Osteocyte (in vitro differentiated cells): ENCODE data around the gene KCNH2. TPM values are rescaled to one million over a fixed set of nuclear protein-coding genes. Genes with fewer than 3 reads are reported as not detected.

ENCODE experiments used
- DNase-seq: peaks from one replicate; pipeline ENCODE4 v3.0.0; 2021; ENCODE audit warnings: mixed read lengths; ENCODE audit not compliant: unreplicated experiment; ENCODE audit errors: extremely low spot score
- H3K27ac Mint-ChIP-seq: one replicate; pipeline ENCODE4 v1.8.0; 2021; ENCODE audit warnings: mild to moderate bottlenecking, mixed read lengths; ENCODE audit not compliant: unreplicated experiment
- H3K27me3 Mint-ChIP-seq: one replicate; pipeline ENCODE4 v1.8.0; 2021; ENCODE audit warnings: mixed read lengths; ENCODE audit not compliant: unreplicated experiment
- H3K36me3 Mint-ChIP-seq: one replicate; pipeline ENCODE4 v1.8.0; 2021; ENCODE audit warnings: mixed read lengths; ENCODE audit not compliant: unreplicated experiment
- H3K4me1 Mint-ChIP-seq: one replicate; pipeline ENCODE4 v1.8.0; 2021; ENCODE audit warnings: mixed read lengths; ENCODE audit not compliant: unreplicated experiment
- H3K4me3 Mint-ChIP-seq: one replicate; pipeline ENCODE4 v1.8.0; 2021; ENCODE audit warnings: mild to moderate bottlenecking, moderate library complexity, mixed read lengths; ENCODE audit not compliant: unreplicated experiment
- H3K9me3 Mint-ChIP-seq: one replicate; pipeline ENCODE4 v1.8.0; 2021; ENCODE audit warnings: mixed read lengths; ENCODE audit not compliant: unreplicated experiment
- total RNA-seq: library from RNA; stranded (reverse); gene quantifications from 2 replicates; pipeline ENCODE4 v1.2.1, GENCODE V29; 2021
- TF ChIP-seq, protein P1 (sequence below): fragments of 200-600 bp; sonication (generic); IDR thresholded peaks from 2 replicates; pipeline ENCODE4 v1.5.0; 2021; ENCODE audit warnings: antibody characterized with exemption, mild to moderate bottlenecking, moderate library complexity

KCNH2 gene
- total RNA-seq, 1 donor from 2014 or later = not detected

- DNase-seq = no peak
- H3K27ac Mint-ChIP-seq = peak overlapping the region; percentile 52
- H3K9me3 Mint-ChIP-seq = no peaks in the 10 kb centered on the region
- H3K4me1 Mint-ChIP-seq = peaks cover 27% of the 10 kb centered on the region
- TF ChIP-seq, protein P1, sequence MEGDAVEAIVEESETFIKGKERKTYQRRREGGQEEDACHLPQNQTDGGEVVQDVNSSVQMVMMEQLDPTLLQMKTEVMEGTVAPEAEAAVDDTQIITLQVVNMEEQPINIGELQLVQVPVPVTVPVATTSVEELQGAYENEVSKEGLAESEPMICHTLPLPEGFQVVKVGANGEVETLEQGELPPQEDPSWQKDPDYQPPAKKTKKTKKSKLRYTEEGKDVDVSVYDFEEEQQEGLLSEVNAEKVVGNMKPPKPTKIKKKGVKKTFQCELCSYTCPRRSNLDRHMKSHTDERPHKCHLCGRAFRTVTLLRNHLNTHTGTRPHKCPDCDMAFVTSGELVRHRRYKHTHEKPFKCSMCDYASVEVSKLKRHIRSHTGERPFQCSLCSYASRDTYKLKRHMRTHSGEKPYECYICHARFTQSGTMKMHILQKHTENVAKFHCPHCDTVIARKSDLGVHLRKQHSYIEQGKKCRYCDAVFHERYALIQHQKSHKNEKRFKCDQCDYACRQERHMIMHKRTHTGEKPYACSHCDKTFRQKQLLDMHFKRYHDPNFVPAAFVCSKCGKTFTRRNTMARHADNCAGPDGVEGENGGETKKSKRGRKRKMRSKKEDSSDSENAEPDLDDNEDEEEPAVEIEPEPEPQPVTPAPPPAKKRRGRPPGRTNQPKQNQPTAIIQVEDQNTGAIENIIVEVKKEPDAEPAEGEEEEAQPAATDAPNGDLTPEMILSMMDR = no peak
- peaks cover 4% of the 10 kb centered on the region for H3K27me3 Mint-ChIP-seq
- H3K36me3 Mint-ChIP-seq = no peaks in the 10 kb centered on the region
- no peak overlapping the region for H3K4me3 Mint-ChIP-seq
Observed at GRCh38 chr7:150961510-150962289, 16.4 kb downstream of the KCNH2 start.

DNA sequence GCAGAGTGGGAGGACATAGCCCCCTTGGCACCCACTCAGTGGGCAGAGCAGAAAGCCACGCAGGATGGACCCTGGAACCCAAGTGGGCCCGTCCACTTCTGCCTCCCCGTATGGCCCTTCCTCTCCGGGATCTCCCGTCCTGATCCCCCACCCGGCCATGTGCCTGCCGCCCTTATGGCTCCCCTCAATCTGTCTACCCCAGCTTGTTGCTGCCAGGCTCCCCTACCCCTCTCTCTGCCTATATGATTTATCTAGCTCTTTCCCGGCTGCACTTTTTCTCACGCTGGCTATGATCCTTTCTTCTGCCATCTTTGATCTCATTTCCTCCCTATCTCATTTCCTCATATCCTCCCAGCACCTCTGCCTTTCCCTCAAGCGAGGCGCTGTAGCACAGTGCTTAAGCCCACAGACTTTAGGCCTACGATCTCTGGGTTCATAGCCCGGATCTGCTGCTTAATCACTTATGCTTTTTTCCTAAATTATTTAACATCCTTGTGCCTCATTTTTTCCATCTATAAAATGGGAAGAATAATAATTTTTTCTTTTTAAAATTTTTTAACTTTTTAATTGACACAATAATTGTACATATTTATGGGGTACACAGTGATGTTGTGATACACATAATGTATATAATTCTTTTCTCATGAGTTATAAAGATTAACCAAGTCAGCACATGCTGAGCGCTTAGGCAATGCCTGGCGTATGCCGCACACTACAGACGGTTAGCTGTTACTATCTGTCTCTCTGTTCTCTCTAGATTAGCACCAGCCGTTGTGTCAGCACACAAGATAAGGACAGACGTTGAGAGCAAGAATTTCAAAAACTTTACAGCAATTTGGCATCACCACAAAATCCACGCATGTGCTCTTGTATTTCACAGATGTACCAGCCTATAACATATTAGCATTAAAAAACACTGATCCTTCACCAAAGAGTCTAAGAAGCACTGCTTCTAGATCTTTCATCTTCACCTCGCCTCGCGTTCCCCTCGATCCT is 18.1 kb downstream of the KCNH2 start:
- no peak for DNase-seq
- peaks cover 22% of the 10 kb centered on the region for H3K4me1 Mint-ChIP-seq
- H3K36me3 Mint-ChIP-seq = no peaks in the 10 kb centered on the region
- H3K9me3 Mint-ChIP-seq = no peaks in the 10 kb centered on the region
- H3K27ac Mint-ChIP-seq = no peak overlapping the region
- no peaks in the 10 kb centered on the region for H3K27me3 Mint-ChIP-seq
- TF ChIP-seq, protein P1 = no peak
- H3K4me3 Mint-ChIP-seq = no peak overlapping the region

DNA sequence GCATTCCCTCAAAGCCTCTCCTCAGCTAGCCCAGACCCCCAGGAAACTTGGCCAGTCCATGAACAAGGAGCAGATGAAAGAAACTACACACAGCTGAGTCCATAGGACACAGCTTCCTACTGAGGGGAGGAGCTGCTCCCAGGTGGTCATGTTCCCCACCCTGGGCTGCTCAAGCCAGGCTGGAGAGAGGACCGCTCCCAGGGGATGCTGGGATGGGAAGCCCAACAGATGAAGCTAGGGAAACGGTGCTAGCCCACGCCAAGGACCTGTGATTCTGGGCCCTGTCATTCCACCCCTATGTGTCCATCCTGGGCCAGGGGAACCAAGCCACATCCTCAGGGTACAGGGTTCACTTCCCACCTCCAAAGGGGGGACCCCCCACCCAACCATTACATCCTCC is 19.0 kb downstream of the KCNH2 start:
- H3K36me3 Mint-ChIP-seq = no peaks in the 10 kb centered on the region
- H3K27ac Mint-ChIP-seq = no peak overlapping the region
- TF ChIP-seq, protein P1 = no peak
- no peak overlapping the region for H3K4me3 Mint-ChIP-seq
- peaks cover 14% of the 10 kb centered on the region for H3K4me1 Mint-ChIP-seq
- H3K9me3 Mint-ChIP-seq = no peaks in the 10 kb centered on the region
- H3K27me3 Mint-ChIP-seq = no peaks in the 10 kb centered on the region
- no peak for DNase-seq

DNA sequence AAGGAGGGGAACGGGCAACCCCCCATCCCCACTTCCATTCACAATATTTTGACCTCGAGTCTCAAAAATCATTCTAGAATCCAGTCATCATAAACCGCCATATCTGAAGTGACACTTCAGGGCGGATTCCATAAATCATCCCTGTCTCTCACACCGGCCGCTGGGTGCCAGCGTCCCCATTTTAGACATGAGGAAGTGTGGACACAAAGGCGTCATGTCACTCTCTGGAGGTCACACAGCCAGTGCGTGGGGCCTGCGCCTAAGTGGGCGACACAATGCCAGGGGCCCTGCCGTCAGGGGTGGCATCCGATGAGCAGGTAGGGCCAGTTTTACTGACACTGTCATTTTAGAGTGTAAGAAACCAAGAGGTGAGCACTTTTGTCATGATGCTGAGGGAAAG is 19.5 kb downstream of the KCNH2 start:
- no peak overlapping the region for H3K27ac Mint-ChIP-seq
- TF ChIP-seq, protein P1 = no peak
- H3K36me3 Mint-ChIP-seq = no peaks in the 10 kb centered on the region
- no peak for DNase-seq
- no peak overlapping the region for H3K4me3 Mint-ChIP-seq
- no peaks in the 10 kb centered on the region for H3K9me3 Mint-ChIP-seq
- no peaks in the 10 kb centered on the region for H3K27me3 Mint-ChIP-seq
- H3K4me1 Mint-ChIP-seq = peaks cover 14% of the 10 kb centered on the region
